IMR-90 (cell line): ENCODE data around the gene DYNC2LI1.

Experiments used
- CTCF ChIP-seq: conservative IDR thresholded peaks from 2 replicates; pipeline ENCODE4 v1.5.1; 2012; ENCODE audit warnings: mild to moderate bottlenecking, low read depth, low read length, improper control_type of control experiment
- POLR2A ChIP-seq: IDR thresholded peaks from 2 replicates; pipeline ENCODE4 v1.6.1; 2012; ENCODE audit warnings: mild to moderate bottlenecking, low read depth, low read length

GRCh38 chr2:43837033-43837432, 63.2 kb downstream of the DYNC2LI1 start:
- TF ChIP-seq POLR2A: no peak
- TF ChIP-seq CTCF: no peak
